ENCODE results near the gene KIFBP. TPM values are rescaled to one million over a fixed set of nuclear protein-coding genes. Genes with fewer than 3 reads are reported as not detected.
"Not testable (repeated sequence)": the region's sequence is repeated elsewhere in the genome, so short reads cannot be mapped to it uniquely, and the experiment has no call there.

KIFBP gene, protein sequence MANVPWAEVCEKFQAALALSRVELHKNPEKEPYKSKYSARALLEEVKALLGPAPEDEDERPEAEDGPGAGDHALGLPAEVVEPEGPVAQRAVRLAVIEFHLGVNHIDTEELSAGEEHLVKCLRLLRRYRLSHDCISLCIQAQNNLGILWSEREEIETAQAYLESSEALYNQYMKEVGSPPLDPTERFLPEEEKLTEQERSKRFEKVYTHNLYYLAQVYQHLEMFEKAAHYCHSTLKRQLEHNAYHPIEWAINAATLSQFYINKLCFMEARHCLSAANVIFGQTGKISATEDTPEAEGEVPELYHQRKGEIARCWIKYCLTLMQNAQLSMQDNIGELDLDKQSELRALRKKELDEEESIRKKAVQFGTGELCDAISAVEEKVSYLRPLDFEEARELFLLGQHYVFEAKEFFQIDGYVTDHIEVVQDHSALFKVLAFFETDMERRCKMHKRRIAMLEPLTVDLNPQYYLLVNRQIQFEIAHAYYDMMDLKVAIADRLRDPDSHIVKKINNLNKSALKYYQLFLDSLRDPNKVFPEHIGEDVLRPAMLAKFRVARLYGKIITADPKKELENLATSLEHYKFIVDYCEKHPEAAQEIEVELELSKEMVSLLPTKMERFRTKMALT
- total RNA-seq (1 to 10 TPM; 4.6 to 5.5 TPM), total RNA-seq (14.5 to 17.2 reads per million in 2 donors)

DNA sequence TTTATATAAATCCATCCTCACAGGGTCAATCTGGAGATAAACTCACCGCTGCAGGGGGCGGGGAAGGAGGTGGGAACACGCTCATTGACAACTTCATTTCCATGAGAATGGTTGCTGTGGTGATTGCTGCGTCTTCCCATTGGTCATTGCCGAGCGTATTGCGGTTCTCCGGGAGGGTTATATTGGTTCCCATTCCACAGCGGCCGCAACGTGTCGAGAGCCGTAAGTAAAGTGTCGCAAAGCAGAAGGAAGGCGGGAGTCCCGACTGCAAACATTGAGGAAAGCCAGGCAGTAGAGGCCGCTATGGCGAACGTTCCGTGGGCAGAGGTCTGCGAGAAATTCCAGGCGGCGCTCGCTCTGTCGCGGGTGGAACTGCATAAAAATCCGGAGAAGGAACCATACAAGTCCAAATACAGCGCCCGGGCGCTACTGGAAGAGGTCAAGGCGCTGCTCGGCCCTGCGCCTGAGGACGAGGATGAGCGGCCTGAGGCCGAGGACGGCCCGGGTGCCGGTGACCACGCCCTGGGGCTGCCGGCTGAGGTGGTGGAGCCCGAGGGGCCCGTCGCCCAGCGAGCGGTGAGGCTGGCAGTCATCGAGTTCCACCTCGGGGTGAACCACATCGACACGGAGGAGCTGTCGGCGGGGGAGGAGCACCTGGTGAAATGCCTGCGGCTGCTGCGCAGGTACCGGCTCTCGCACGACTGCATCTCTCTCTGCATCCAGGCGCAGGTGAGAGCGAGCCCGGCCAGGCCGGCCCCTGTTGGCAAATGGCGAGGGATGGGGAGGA, at the start of gene KIFBP:
TSS of gene KIFBP (plus strand) at position 274 of the 787 bp plus-strand sequence. CDS start at position 304, 30 bp downstream.
- no peaks in the 10 kb centered on the region for H3K9me3 ChIP-seq (ENCODE audit: control insufficient read depth, low read length, poor library complexity, severe bottlenecking)
- peak; percentile 57 to 76 (median 61) for DNase-seq
- H3K27ac Mint-ChIP-seq = peak within 1 kb of the TSS; percentile 95
- H3K27me3 Mint-ChIP-seq = no peaks in the 10 kb centered on the region
- peaks cover 35% of the 10 kb centered on the region for H3K4me1 Mint-ChIP-seq
- H3K4me3 Mint-ChIP-seq = peak within 1 kb of the TSS; percentile 100
- peak; percentile 84 for ATAC-seq
- H3K36me3 Mint-ChIP-seq (ENCODE audit: low read depth) = peaks cover 5% of the 10 kb centered on the region

DNA sequence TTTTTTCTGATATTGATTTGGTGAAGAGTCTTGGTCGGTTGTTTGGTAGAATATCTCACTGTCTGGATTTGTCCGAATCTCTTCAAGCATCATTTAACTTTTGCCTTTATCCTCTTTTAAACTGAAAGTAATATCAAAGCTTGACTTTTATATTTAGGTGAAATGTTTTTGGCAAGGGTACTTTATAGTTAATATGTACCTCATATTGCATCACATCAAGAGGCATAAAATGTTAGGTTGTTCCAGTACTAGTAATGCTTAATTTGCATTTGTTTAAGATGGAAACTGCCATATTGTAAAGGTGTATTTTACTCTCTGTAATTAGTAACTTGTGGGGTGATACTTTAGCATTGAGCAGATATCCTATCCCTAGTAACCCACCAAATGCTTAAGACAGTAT, 49.7 kb upstream of the KIFBP start:
- ATAC-seq (no peak), DNase-seq (no peak)
- H3K4me1 Mint-ChIP-seq = no peaks in the 10 kb centered on the region
- peaks cover 8% of the 10 kb centered on the region for H3K36me3 Mint-ChIP-seq (ENCODE audit: low read depth)
- no peak overlapping the region for H3K4me3 Mint-ChIP-seq
- peak overlapping the region; percentile 69 for H3K27ac Mint-ChIP-seq
- no peaks in the 10 kb centered on the region for H3K27me3 Mint-ChIP-seq
- H3K9me3 ChIP-seq (ENCODE audit: control insufficient read depth, low read length, poor library complexity, severe bottlenecking) = no peaks in the 10 kb centered on the region

DNA sequence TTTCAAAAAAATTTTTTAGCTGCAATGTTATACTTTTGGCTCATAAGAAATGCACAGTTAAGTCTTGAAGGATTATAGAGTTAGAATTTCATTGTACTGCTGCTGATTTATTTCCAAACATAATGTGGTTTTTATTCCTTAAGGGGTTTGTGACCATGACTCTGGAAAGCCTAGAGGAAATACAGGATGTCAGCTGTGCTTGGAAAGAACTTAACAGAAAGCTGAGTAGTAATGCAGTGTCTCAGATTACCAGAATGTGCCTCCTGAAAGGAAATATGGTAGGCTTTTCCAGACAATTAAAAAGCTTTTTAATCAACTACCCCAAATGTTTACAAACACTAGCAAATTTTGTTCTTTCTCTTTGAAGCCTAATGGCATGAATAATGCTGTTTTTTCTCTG, 47.7 kb upstream of the KIFBP start:
- H3K4me1 Mint-ChIP-seq; ATAC-seq; H3K9me3 ChIP-seq (ENCODE audit: control insufficient read depth, low read length, poor library complexity, severe bottlenecking); H3K36me3 Mint-ChIP-seq (ENCODE audit: low read depth); H3K27ac Mint-ChIP-seq; H3K4me3 Mint-ChIP-seq; DNase-seq; H3K27me3 Mint-ChIP-seq: not testable (repeated sequence)

DNA sequence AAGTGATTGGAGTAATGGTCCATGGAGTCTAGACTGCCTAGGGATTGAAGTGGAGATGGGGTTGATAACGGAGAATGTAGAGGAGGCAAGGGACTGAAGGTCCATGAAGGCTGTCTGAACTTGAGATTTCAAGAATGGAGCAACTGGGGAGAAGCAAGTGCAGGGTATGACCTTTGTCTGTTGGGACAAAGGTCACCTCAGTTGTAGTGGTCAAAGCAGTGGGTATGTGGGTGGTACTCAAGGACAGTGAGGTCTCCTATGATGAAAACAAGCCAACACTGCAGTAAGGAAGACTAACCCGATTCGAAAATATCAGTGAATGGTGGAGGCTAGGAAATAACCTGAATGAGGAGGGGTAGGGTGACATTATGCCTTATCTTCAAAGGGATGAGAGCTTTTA, 38.0 kb upstream of the KIFBP start:
- DNase-seq (no peak), ATAC-seq (no peak)
- Mint-ChIP-seq H3K27me3 (no peaks in the 10 kb centered on the region), H3K4me3 (no peak overlapping the region), H3K36me3 (ENCODE audit: low read depth) (peaks cover 7% of the 10 kb centered on the region), H3K4me1 (peaks cover 2% of the 10 kb centered on the region), H3K27ac (no peak overlapping the region)
- H3K9me3 ChIP-seq (ENCODE audit: control insufficient read depth, low read length, poor library complexity, severe bottlenecking) = no peaks in the 10 kb centered on the region

DNA sequence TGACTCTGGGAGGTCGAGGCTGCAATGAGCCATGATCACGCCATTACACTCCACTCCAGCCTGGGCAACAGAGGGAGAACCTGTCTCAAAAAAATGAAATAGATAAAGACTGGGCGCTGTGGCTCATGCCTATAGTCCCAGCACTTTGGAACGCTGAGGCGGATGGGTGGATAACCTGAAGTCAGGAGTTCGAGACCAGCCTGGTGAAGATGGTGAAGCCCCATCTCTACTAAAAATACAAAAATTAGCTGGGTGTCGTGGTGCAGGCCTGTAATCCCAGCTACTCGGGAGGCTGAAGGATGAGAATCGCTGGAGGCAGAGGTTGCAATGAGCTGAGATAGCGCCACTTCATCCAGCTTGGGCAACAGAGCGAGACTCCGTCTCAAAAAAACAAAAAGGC, 33.7 kb upstream of the KIFBP start:
- no peak overlapping the region for H3K4me3 Mint-ChIP-seq
- no peak for ATAC-seq
- peaks cover 2% of the 10 kb centered on the region for H3K36me3 Mint-ChIP-seq (ENCODE audit: low read depth)
- DNase-seq = no peak
- no peak overlapping the region for H3K27ac Mint-ChIP-seq
- H3K27me3 Mint-ChIP-seq = no peaks in the 10 kb centered on the region
- H3K4me1 Mint-ChIP-seq = peaks cover 27% of the 10 kb centered on the region
- no peaks in the 10 kb centered on the region for H3K9me3 ChIP-seq (ENCODE audit: control insufficient read depth, low read length, poor library complexity, severe bottlenecking)

DNA sequence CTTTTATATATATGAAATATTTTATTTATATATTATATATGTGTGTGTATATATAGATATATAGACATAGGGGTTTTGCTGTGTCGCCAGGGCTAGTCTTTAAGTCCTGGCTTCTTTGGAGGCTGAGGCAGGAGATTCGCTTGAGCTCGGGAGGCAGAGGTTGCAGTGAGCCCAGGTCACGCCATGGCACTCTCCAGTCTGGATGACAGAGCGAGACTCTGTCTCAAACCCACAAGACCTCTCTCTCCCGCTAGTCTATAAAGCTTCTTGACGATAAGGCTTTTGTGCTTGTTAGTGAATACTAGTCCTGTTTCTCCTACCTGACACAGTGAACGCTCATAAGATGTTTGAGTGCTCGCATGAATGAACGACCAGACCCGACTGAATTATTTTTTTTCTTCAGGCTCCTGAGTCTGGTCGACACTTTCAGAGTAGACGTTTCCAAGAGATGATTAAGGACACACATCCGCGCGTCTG, 33.2 kb upstream of the KIFBP start:
- Mint-ChIP-seq H3K36me3 (ENCODE audit: low read depth) (peaks cover 2% of the 10 kb centered on the region), H3K4me3 (peak overlapping the region; percentile 99), H3K27me3 (no peaks in the 10 kb centered on the region), H3K27ac (peak overlapping the region; percentile 98), H3K4me1 (peaks cover 29% of the 10 kb centered on the region)
- no peaks in the 10 kb centered on the region for H3K9me3 ChIP-seq (ENCODE audit: control insufficient read depth, low read length, poor library complexity, severe bottlenecking)
- ATAC-seq = peak; percentile 12
- DNase-seq = no peak

DNA sequence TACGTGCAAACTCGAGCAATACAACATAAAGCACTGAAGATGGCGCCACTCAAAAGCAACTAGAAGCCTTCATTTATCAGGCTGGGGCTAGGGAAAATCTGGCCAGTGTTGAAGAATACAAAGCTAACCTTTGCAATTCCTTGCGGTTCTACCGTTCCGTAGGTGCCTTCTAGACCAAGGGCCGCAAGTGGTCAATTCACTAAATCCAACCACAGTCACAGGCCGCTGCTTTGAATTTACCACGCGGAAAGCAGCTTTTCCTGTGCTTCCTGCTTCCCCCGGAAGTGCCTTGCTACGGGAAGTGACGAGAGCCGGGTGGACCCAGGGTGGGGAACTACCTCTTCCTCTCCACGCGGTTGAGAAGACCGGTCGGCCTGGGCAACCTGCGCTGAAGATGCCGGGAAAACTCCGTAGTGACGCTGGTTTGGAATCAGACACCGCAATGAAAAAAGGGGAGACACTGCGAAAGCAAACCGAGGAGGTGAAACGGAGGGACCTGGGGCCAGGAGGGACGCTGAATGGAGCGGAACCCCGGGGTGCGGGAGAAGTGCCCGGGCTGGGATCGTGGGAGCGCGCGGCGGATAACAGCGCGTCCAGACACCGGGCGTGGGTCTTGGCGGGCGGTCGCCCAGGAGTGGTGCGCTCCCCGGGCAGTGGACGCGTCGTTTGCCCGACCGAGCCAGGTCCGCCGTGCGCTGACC, 32.6 kb upstream of the KIFBP start, which contains the start of gene DDX21:
TSS of gene DDX21 (plus strand) at position 339 of the 701 bp plus-strand sequence. CDS start at position 395, 56 bp downstream.
- DNase-seq = peak; percentile 72 to 75 (median 74)
- Mint-ChIP-seq H3K27ac (peak within 1 kb of the TSS; percentile 98), H3K4me3 (peak within 1 kb of the TSS; percentile 99), H3K27me3 (no peaks in the 10 kb centered on the region), H3K36me3 (ENCODE audit: low read depth) (peaks cover 2% of the 10 kb centered on the region), H3K4me1 (peaks cover 29% of the 10 kb centered on the region)
- peak; percentile 84 for ATAC-seq
- no peaks in the 10 kb centered on the region for H3K9me3 ChIP-seq (ENCODE audit: control insufficient read depth, low read length, poor library complexity, severe bottlenecking)

DNA sequence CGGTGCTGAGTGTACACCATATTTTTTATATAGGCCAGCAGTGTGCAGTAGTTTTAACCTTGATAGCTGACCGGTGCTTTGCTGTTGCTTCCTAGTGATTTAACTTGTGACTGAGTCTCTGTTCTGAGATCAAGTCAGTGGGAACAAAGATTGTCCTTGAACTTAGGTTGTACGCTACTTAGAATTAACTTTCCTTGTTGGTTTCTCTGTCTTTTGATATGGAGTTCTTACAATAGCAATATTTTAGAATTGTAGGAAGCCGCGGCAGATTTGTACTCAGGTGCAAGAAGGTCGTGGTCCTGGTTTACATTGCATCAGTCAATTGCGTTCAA, 31.4 kb upstream of the KIFBP start:
- Mint-ChIP-seq H3K27me3 (no peaks in the 10 kb centered on the region), H3K36me3 (ENCODE audit: low read depth) (peaks cover 2% of the 10 kb centered on the region), H3K4me1 (peaks cover 35% of the 10 kb centered on the region), H3K4me3 (peak overlapping the region; percentile 99), H3K27ac (peak overlapping the region; percentile 98)
- DNase-seq = no peak
- ATAC-seq = no peak
- no peaks in the 10 kb centered on the region for H3K9me3 ChIP-seq (ENCODE audit: control insufficient read depth, low read length, poor library complexity, severe bottlenecking)

DNA sequence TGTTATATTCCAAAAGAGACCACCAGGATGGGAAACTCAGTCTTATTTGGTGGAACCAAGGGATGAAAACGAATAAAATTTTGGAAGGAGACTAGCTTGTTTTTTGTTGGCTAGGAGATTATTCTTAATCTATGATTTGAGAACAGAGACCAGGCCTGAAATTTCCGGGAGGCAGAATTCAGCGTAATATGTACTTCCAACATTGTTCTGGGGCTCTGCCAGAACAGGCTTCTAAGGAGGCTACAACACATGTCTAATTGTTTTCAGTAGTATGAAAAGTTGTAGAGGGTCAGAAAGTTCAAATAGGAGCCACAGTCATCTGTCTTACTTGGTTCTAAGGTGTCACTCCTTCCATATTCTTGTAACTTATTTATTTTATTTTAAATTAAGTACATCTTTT, 30.9 kb upstream of the KIFBP start:
- peaks cover 35% of the 10 kb centered on the region for H3K4me1 Mint-ChIP-seq
- peak overlapping the region; percentile 98 for H3K27ac Mint-ChIP-seq
- peak overlapping the region; percentile 99 for H3K4me3 Mint-ChIP-seq
- no peaks in the 10 kb centered on the region for H3K27me3 Mint-ChIP-seq
- H3K9me3 ChIP-seq (ENCODE audit: control insufficient read depth, low read length, poor library complexity, severe bottlenecking) = no peaks in the 10 kb centered on the region
- no peak for ATAC-seq
- no peak for DNase-seq
- peaks cover 2% of the 10 kb centered on the region for H3K36me3 Mint-ChIP-seq (ENCODE audit: low read depth)

DNA sequence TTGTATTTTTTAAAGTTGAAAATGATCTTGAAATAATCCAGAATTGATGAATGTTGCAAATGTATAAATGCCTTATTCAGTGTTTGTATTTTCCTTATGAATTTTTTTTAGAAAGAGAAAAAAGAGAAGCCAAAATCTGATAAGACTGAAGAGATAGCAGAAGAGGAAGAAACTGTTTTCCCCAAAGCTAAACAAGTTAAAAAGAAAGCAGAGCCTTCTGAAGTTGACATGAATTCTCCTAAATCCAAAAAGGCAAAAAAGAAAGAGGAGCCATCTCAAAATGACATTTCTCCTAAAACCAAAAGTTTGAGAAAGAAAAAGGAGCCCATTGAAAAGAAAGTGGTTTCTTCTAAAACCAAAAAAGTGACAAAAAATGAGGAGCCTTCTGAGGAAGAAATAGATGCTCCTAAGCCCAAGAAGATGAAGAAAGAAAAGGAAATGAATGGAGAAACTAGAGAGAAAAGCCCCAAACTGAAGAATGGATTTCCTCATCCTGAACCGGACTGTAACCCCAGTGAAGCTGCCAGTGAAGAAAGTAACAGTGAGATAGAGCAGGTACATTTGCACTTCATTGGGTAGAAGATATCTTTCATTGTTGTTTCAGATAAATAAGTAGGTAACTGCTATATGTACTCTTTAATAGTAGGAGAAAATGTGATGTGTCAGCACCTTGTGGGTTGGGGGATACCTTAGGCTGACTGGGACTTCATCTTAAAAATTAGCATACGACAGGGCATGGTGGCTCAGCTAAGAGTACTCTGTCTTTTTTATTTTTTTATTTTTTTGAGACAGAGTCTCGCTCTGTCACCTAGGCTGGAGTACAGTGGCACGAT, 28.7 kb upstream of the KIFBP start:
- Mint-ChIP-seq H3K27me3 (no peaks in the 10 kb centered on the region), H3K36me3 (ENCODE audit: low read depth) (peaks cover 2% of the 10 kb centered on the region), H3K4me1 (peaks cover 35% of the 10 kb centered on the region), H3K4me3 (peak overlapping the region; percentile 53), H3K27ac (peak overlapping the region; percentile 86)
- DNase-seq (no peak), ATAC-seq (no peak)
- H3K9me3 ChIP-seq (ENCODE audit: control insufficient read depth, low read length, poor library complexity, severe bottlenecking) = no peaks in the 10 kb centered on the region

DNA sequence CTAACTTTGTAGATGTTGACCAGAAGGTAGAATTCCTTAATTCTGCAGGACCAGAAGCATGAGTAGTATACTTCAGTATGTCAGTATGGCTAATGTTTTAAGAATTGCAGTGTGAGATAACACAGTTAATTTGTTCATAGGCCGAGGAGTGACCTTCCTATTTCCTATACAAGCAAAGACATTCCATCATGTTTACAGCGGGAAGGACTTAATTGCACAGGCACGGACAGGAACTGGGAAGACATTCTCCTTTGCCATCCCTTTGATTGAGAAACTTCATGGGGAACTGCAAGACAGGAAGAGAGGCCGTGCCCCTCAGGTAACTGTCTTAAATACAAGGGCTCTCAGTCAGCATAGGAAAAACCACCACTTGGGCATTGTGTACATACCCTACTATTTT, 25.5 kb upstream of the KIFBP start:
- H3K9me3 ChIP-seq (ENCODE audit: control insufficient read depth, low read length, poor library complexity, severe bottlenecking) = no peaks in the 10 kb centered on the region
- H3K4me3 Mint-ChIP-seq = no peak overlapping the region
- H3K27me3 Mint-ChIP-seq = no peaks in the 10 kb centered on the region
- no peak for DNase-seq
- peaks cover 15% of the 10 kb centered on the region for H3K4me1 Mint-ChIP-seq
- no peak overlapping the region for H3K27ac Mint-ChIP-seq
- ATAC-seq = no peak
- no peaks in the 10 kb centered on the region for H3K36me3 Mint-ChIP-seq (ENCODE audit: low read depth)

DNA sequence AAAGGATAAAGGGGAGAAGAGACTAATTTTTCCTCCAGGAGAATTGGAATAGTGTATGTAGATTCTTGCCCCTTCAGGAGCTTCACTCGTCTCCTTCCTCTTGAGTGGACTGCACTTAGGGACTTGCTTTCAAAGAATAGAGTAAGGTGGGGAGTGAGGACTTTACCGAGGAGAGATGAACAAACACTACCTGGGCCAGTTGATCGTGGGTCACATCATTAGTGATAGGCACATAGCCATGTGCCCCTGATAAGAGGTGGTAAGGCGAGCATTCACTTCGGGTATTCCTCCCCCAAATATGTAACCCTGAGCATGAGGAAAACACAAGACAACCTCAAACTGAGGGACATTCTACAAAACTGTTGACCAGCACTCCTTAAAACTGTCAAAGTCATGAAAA, 14.6 kb upstream of the KIFBP start:
- no peaks in the 10 kb centered on the region for H3K27me3 Mint-ChIP-seq
- peaks cover 22% of the 10 kb centered on the region for H3K36me3 Mint-ChIP-seq (ENCODE audit: low read depth)
- DNase-seq = no peak
- no peak for ATAC-seq
- H3K9me3 ChIP-seq (ENCODE audit: control insufficient read depth, low read length, poor library complexity, severe bottlenecking) = no peaks in the 10 kb centered on the region
- peaks cover 19% of the 10 kb centered on the region for H3K4me1 Mint-ChIP-seq
- H3K4me3 Mint-ChIP-seq = peak overlapping the region; percentile 12
- peak overlapping the region; percentile 79 for H3K27ac Mint-ChIP-seq
